ENCODE results near the gene EVL. TPM values are rescaled to one million over a fixed set of nuclear protein-coding genes. Genes with fewer than 3 reads are reported as not detected.
"Not testable (repeated sequence)": the region's sequence is repeated elsewhere in the genome, so short reads cannot be mapped to it uniquely, and the experiment has no call there.

The EVL gene
- total RNA-seq, 1 donor from 2014 or later = 9.1 TPM

- no peak for DNase-seq (ENCODE audit: low read depth in 2 of 2)
Observed at GRCh38 chr14:100144996-100145646, 79.9 kb downstream of the EVL start.

- DNase-seq (ENCODE audit: low read depth in 2 of 2) = no peak
Observed at GRCh38 chr14:100145682-100146464, 80.7 kb downstream of the EVL start.

DNA sequence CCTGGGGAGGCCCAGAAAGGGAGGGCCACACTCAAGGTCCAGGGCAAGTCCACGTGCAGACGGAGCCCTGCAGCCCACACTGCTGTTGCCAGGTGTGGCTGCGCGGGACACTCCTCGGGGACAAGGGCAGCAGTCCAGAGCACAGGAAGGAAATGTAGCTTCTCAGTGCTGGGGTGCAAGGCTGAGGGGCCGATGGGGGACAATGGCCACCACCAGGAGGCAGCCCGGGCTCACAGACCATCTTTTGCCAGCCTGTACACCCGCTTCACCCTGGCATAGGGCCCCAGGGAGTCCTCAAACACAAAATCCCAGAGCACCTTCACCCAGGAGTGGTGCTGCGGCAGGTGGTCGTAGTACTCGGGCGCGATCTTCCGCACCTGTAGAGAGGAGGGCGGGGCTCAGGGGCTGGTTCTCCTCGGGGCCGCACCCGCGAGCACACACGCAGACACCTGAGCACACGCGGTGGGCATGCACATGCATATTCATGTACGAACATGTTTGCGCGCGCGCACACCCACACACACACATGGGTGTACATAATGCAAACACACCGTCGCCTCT, 81.4 kb downstream of the EVL start:
- no peak for DNase-seq (ENCODE audit: low read depth in 2 of 2)

GRCh38 chr14:100147181-100147631, 82.0 kb downstream of the EVL start:
- DNase-seq (ENCODE audit: low read depth in 2 of 2) = no peak

DNA sequence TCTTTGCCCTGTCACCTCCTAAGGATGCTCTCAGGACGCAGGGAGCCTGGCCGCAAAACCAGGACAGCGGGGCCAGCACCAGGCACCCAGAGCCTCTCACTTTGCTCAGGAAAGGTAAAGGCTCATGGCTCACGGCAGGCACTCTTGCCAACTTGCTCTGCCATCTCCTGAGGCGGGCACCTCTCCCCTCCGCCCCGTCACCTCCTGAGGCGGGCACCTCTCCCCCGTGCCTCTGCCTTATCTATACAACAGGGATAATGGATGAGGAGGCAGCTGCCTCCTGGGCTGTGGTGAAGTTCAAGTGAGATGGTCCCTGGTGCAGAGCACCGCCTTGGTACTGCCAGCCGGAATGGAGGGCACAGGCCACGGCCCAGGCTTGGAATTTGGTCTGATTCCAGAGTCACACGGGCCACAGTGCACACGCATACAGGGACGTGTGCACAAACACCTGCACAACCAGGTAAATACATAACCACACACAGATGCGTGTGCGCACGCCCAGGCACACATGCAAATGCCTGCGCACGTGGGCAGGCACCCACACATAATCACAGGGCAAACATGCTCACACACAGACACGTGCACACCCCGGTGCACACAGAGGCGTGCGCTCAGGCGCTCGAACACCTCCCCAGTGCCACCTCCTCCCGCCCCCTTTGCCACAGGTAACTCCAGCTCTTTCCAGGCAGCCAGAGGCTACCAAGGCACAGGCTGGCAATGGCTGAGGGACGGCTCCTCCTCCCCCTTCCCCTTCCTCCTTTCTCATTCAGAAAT, 82.7 kb downstream of the EVL start:
- no peak for DNase-seq (ENCODE audit: low read depth in 2 of 2)

DNA sequence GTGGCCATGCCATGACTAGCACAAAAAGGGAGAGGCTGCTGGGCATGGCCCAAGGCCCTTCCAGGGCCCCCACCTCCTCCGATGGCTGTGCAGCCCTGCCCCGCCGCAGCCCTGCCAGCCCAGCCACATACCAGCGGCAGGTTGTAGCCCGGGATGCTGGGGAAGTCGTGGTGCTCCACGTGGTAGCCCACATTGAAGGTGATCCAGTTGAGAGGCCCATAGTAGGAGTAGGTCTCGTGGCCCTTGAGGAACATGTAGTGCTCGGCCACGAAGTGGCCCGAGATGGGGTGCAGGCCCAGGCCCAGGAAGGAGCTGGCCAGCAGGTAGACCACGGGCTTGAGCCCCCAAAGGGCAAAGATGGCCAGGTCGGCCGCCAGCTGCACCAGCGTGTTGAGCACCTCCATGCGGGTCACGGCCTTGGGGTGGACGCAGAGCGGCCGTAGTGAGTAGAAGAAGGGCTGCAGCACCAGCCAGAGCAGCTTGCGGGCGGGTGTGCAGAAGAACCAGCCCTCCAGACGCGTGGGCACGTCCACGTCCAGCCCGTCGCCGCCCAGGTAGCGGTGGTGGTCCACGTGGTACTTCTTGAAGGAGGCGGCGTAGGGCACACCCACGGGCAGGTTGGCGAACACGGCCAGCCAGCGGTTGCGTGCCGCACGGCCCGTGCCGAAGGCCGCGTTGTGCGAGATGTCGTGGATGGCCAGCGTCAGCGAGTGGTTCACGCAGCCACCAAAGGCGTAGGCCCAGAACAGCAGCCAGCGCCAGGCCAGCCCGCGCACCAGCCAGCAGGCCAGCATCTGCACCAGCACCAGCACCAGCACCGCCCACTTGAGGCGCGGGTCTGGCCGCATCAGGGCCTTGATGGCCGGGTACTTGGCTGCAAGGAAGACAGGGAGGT, 83.9 kb downstream of the EVL start:
- DNase-seq (ENCODE audit: low read depth in 2 of 2) = no peak

- DNase-seq (ENCODE audit: low read depth in 2 of 2) = no peak
Observed at GRCh38 chr14:100149851-100150611, 84.8 kb downstream of the EVL start.

DNA sequence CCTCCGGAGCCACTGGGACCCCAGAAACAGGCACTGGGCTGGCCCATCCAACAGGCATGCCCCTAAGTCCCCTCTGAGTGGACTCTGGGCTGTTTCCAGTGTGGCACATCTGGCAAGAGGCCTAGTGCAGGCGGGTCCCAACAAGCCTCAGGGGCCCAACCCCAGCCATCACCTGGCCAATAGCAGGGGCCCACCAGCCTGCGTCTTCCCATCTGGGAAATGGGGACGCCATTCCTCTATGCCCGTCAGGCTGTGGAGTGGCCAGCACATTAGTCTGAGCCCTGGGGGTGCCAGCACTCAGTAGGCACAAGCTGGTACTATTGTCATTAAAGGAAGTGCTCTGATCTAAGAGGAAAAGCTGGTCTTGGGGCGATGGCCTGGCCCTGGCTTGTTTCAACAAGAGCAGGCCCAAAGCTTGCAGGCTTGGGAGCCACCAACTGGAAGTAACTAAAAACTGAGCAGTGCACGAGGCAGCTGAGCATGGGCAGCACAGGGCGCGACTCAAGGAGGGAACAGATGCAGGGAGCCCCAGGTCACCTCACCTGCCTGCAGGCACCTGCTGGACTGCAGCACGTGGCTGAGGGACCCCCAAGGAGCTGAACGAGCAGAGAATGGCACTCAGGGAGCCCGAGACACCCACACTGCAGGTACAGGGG, 85.8 kb downstream of the EVL start:
- DNase-seq (ENCODE audit: low read depth in 2 of 2) = no peak

DNA sequence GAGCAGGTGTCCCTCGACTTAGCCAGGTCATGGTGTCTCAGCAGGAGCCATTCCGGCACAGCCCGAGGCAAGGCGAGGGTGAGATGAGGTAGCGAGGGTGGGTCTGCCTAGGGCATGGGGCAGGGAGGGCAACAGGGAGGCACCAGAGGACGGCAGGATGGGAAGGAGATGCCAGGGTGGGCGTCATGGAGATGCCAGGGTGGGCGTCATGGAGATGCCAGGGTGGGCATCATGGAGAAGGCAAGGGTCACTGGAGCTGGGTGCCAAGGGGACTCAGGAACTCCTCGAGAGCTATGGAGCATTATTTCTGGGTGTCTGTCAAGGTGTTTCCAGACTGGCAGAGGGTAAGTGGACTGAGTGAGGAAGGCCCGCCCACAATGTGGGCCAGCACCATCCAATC, 86.9 kb downstream of the EVL start:
- no peak for DNase-seq (ENCODE audit: low read depth in 2 of 2)

DNA sequence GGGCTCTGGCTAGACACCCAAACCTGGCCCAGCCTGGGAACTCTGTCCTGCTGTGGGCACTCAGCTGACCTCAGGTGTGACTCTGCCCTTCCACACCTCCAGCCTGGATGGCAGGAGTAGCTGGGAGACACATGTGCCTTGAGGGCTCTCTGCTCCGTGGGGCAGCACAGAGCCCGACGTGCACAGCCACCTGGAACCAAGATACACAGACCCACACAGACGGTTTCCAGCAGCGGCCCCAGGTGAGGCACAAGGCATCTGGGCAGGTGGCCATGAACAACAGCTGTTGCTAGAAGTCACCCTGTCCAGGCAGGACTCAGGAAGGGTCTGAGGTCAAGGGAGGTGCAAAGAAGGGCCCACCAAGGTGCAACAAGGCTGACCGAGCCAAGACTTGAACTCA, 88.3 kb downstream of the EVL start:
- DNase-seq (ENCODE audit: low read depth in 2 of 2) = no peak

DNA sequence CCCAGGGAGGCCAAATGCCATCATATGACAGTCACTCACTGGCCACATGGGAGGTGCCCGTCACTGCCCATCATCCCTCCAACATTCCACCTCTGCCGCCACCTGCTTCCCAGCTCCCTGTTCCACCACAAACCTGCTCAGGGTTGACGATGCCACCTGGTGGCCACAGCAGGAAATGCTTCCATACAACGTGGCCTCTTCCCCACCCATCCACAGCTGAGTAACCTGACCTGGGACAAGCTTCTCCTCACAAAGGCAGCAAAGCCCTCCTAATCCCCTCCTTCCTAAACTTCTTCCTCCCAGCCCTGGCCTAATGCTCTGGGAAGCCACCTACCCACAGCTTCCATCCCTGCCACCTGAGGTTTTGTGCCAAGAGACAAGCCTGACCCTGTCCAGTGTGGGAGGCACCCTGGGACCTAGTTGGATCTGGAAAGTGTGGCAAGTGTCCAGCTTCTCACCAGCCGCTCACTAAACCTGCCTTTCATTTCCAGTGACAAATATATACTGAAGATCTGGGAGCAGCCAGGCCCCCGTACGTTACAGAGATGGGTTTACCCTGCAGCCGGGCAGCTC, 89.9 kb downstream of the EVL start:
- DNase-seq (ENCODE audit: low read depth in 2 of 2) = peak; percentile 29 to 47

DNA sequence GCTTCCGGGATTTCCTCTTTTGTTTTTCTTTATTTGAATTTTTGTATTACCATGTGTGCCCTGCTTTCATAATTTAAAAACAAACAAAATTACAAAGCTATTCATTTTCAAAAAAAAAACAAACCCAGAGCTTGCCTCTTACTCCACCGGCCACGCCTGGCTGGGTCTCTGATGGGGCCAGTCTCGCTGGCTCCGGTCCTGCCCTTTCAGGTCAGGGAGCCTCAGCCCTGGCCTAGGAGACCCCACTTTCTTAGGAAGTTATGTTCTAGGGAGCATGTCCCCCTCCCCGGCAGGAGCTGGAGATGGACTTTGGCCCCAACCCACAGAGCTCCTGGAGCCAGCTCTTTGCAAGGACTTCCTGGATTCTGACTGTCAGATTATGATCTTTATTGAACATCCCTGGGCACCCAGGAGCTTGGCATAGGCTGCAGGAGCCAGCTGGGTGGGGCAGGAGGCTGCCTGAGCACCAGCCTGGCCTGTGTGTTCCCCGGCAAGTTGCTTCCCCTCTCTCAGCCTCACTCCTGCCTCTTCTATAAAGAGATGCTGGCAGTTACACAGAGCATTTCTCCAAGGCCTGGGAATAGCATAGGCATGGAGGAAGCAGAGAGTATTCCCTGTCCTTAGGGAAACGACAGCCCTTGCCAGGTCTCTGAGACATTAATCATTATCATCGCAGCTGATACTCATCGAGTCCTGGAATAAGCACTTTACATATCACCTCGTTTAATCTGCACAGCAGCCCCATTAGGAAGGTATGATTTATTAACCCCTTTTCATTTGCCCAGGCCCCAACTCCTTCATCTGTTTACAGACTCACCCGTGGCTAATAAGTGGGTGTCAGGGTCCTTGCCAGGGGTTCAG, 90.8 kb downstream of the EVL start:
- no peak for DNase-seq (ENCODE audit: low read depth in 2 of 2)

- DNase-seq (ENCODE audit: low read depth in 2 of 2) = no peak
Observed at GRCh38 chr14:100156776-100157175, 91.6 kb downstream of the EVL start.

DNA sequence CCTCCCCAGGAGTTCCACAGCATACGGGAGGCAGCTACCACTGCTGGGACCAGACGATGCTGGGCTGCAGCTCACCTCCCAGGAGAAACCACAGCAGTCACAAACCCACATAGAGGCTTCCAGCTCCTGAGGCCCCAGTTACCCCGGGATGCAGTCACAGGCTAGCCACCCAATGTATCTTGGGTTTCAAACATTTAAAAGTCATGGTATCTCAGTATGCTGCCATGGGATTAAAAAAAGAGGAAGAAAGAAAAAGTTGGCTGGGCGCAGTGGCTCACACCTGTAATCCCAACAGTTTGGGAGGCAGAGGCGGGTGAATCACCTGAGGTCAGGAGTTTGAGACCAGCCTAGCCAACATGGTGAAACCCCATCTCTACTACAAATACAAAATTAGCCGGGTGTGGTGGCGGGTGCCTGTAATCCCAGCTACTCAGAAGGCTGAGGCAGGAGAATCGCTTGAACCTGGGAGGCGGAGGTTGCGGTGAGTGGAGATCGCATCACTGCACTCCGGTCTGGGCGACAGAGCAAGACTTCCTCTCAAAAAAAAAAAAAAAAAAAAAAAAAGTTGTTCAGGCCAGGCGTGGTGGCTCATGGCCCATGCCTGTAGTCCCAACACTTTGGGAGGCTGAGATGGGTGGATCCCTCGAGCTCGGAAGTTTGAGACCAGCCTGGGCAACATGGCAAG, 92.5 kb downstream of the EVL start:
- not testable (repeated sequence) for DNase-seq (ENCODE audit: low read depth in 2 of 2)

GRCh38 chr14:100158566-100159093, 93.4 kb downstream of the EVL start:
- DNase-seq (ENCODE audit: low read depth in 2 of 2) = no peak

GRCh38 chr14:100159094-100159864, 94.1 kb downstream of the EVL start, which contains the start of gene DEGS2:
TSS of gene DEGS2 (minus strand) at chr14:100159645. CDS start at chr14:100159587, 58 bp downstream.
- DNase-seq (ENCODE audit: low read depth in 2 of 2) = no peak

Data from lung microvascular endothelial cell (primary cell).